GM12873 (cell line): ENCODE results near the gene MAP3K5.

Experiments used
- CTCF ChIP-seq: IDR thresholded peaks from 2 replicates; pipeline ENCODE4 v1.5.1; 2012; ENCODE audit warnings: low read depth, mild to moderate bottlenecking, moderate library complexity, low read length, control low read depth; ENCODE audit not compliant: insufficient read depth; ENCODE audit errors: missing control alignments

Gene MAP3K5

GRCh38 chr6:136716917-136717715 is 75.2 kb downstream of the MAP3K5 start:
- TF ChIP-seq CTCF: no peak

GRCh38 chr6:136711644-136712043 is 80.6 kb downstream of the MAP3K5 start:
- TF ChIP-seq CTCF: no peak

DNA sequence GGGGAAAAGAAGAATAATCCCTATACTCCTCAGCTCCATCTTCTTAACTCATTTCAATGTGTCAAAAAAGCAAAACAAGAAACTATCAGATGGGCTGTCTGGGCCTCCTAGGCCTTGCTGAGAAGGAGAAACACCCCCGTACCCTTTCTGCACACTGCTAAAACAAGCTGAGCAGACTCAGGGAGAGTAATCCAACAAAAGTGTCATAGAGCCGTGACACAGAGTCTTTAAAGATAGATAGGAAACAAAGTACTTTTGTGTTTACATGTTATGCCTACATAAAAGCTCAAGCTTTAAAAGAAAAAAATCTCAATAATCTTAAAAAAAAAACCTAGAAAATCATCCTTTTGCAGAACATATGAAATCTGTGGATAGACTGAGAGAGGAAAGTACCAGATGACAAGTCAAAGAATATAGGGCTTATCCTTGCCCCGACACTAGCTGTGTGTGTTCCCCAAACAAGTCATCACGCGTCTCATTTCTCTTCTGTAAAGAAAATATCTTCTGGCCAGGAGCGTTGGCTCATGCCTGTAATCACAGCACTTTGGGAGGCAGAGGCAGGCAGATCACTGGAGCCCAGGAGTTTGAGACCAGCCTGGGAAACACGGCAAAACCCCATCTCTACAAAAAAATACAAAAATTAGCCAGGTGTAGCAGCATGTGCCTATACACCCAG is 81.3 kb downstream of the MAP3K5 start:
- no peak for TF ChIP-seq CTCF

GRCh38 chr6:136709429-136709828 is 82.8 kb downstream of the MAP3K5 start:
- TF ChIP-seq CTCF: no peak

DNA sequence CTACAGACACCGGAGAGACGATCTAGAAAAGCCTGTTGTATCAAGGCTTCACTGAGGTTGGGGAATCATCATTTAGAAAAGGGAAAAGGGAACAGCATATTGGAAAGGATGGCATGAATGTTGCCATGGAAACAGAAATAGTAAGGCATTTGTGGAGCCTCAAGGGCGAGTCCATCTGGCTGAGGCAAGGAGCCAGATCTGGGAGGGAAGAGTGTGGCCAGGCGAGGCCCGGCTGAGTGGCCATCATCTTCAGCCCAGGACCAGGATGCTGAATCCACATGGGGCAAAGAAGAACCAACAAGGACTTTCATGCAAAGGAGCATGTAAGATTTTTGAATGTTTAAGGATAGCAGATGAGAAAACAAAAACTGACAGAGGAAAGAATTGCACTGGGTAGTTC is 85.8 kb downstream of the MAP3K5 start:
- TF ChIP-seq CTCF: no peak

- no peak for TF ChIP-seq CTCF
Observed at GRCh38 chr6:136703331-136703865, 88.9 kb downstream of the MAP3K5 start.

DNA sequence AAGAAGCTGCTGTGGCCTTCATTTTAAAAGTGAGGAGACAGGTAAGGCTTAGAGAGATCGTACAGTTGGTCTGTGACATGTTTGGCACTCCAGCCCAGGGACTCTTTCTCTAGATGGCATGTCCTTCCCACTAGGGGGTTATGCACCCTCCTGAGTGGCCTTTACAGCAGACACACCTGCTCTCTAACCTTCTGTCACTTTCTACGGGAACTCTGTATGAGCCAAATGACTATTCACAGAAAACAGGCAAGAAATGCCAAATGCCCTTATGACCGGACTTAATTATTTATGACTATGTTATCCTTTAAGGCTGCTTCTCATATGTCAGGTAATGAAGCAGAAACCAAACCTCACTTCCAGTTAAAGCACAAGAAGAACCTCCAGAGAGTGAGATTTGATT is 91.2 kb downstream of the MAP3K5 start:
- no peak for TF ChIP-seq CTCF
